Measurements from ENCODE around the gene SCUBE1. TPM values are rescaled to one million over a fixed set of nuclear protein-coding genes. Genes with fewer than 3 reads are reported as not detected.

Gene SCUBE1
- total and polyA plus RNA-seq, 2 of the 4 experiments (the other 2 are of a cell fraction): not detected

DNA sequence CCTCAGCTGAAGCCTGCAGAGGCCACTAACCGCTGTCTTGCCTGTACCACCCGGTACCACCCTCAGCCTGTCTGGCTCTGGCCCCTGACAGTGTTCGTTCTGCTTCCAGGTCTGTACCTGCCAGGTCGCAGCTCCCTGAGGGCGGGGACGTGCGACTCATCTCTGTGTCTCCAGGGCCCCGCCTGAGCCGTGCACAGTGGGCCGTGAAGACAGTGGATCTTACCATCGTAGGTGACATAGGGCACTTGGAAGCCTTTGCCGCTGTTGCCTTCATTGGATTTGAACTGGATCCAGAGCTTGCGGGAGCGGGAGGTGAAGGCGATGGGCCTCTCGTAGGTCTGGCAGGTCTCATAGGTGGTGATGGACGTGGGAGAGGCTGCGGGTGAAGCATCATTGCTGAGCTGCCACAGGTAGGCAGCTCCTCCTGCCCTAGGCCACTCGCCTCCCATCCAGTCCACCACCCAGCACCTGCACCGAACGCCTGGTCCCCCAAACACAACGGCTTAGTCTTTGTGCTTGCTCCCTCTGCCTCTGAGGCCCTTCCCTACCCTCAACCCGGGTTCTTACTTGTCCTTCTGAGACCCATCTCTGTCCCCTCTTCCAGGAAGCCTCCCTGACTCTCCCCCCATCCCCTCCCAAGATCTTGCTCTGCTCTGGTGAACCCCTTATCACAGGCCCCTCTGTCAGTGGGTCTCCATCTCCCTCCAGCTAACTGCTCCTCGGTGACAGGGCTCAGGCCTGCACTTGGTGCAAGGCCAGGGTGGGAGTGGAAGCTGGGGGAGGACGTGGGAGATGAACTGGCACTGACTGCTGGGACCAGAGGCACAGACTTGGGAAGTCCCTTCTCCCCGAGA is 135.1 kb downstream of the SCUBE1 start:
- 83% methylated on average over 12 of the region's 26 CpGs; no CpG with 5 or more reads in 1 of the 2 experiments for WGBS, 2 experiments (ENCODE audit: extremely low coverage in 2 of 2, insufficient read length in 1 of 2)

More for the DNA sequence above, 135.1 kb downstream of the SCUBE1 start:
- no peak overlapping the region for H3K27ac ChIP-seq (ENCODE audit: insufficient read depth, low read length)
- no peaks in the 10 kb centered on the region for H3K79me1 ChIP-seq (ENCODE audit: low read depth in 1 of 2, low read length in 2 of 2)
- no peaks in the 10 kb centered on the region for H3K9me3 ChIP-seq (ENCODE audit: control insufficient read depth, insufficient read depth, low read length)
- no peak overlapping the region for H3K4me2 ChIP-seq (ENCODE audit: low read depth, low read length)
- no peak overlapping the region for H2BK5ac ChIP-seq (ENCODE audit: low read depth, low read length, poor library complexity, severe bottlenecking)
- intact Hi-C loops (cut with micrococcal nuclease) (no loop called here), in situ Hi-C loops (cut with MboI; ENCODE audit: low sequenced_read_pairs) (no loop called here), dilution Hi-C loops (cut with HindIII; ENCODE audit: low sequenced_read_pairs, unreplicated experiment) (no loop called here)
- POLR2A ChIA-PET (ENCODE audit: unreplicated experiment): no interaction called here
- H3K14ac ChIP-seq (replicated peaks; ENCODE audit: low read depth, low read length): no peak overlapping the region
- H3K9me1 ChIP-seq (ENCODE audit: insufficient read depth, low read length): no peaks in the 10 kb centered on the region
- no peak overlapping the region for H2AFZ ChIP-seq (replicated peaks; ENCODE audit: low read length, poor library complexity)
- peaks cover 2% of the 10 kb centered on the region; the same call in 1 of the 2 replicates for H3K4me1 ChIP-seq (ENCODE audit: control insufficient read depth, insufficient read depth, low read length)
- H2BK20ac ChIP-seq (ENCODE audit: low read depth, low read length): no peak overlapping the region
- no peak overlapping the region for H4K91ac ChIP-seq (ENCODE audit: insufficient read depth, low read depth, low read length)
- H3K27me3 ChIP-seq (ENCODE audit: control insufficient read depth, insufficient read depth, low read length): peaks cover 18% of the 10 kb centered on the region; the same call in 1 of the 2 replicates
- TF ChIP-seq CHD1 (IDR thresholded peaks at IDR 0.05; ENCODE audit: low read depth, low read length) (no peak), BHLHE40 (IDR thresholded peaks at IDR 0.05; ENCODE audit: low read depth, low read length) (no peak), MAZ (IDR thresholded peaks at IDR 0.05; ENCODE audit: borderline replicate concordance, low read depth, low read length) (no peak), MXI1 (IDR thresholded peaks at IDR 0.05; ENCODE audit: borderline replicate concordance, low read depth, low read length) (no peak), RCOR1 (IDR thresholded peaks at IDR 0.05; ENCODE audit: insufficient replicate concordance, low read length) (no peak), RFX5 (IDR thresholded peaks at IDR 0.05; ENCODE audit: low read depth, low read length) (no peak)
- TF ChIP-seq, protein P1, sequence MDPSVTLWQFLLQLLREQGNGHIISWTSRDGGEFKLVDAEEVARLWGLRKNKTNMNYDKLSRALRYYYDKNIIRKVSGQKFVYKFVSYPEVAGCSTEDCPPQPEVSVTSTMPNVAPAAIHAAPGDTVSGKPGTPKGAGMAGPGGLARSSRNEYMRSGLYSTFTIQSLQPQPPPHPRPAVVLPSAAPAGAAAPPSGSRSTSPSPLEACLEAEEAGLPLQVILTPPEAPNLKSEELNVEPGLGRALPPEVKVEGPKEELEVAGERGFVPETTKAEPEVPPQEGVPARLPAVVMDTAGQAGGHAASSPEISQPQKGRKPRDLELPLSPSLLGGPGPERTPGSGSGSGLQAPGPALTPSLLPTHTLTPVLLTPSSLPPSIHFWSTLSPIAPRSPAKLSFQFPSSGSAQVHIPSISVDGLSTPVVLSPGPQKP (IDR thresholded peaks at IDR 0.05; ENCODE audit: borderline replicate concordance, low read depth, low read length): no peak
- TF ChIP-seq, protein P2, sequence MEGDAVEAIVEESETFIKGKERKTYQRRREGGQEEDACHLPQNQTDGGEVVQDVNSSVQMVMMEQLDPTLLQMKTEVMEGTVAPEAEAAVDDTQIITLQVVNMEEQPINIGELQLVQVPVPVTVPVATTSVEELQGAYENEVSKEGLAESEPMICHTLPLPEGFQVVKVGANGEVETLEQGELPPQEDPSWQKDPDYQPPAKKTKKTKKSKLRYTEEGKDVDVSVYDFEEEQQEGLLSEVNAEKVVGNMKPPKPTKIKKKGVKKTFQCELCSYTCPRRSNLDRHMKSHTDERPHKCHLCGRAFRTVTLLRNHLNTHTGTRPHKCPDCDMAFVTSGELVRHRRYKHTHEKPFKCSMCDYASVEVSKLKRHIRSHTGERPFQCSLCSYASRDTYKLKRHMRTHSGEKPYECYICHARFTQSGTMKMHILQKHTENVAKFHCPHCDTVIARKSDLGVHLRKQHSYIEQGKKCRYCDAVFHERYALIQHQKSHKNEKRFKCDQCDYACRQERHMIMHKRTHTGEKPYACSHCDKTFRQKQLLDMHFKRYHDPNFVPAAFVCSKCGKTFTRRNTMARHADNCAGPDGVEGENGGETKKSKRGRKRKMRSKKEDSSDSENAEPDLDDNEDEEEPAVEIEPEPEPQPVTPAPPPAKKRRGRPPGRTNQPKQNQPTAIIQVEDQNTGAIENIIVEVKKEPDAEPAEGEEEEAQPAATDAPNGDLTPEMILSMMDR (conservative IDR thresholded peaks at IDR 0.05; ENCODE audit: low read depth, low read length): no peak
- H2AK9ac ChIP-seq (replicated peaks; ENCODE audit: low read depth, low read length, poor library complexity): no peak overlapping the region
- CTCF ChIA-PET: no interaction called here
- no peaks in the 10 kb centered on the region for H3K36me3 ChIP-seq (ENCODE audit: control insufficient read depth, insufficient read depth, low read length)
- H3K9ac ChIP-seq (ENCODE audit: low read depth, low read length): no peak overlapping the region
- H3K23ac ChIP-seq (ENCODE audit: low read depth, low read length): no peak overlapping the region
- H4K5ac ChIP-seq (ENCODE audit: low read depth, low read length): no peak overlapping the region
- no peak overlapping the region for H4K8ac ChIP-seq (ENCODE audit: low read depth in 2 of 2, low read length in 2 of 2)
- H4K20me1 ChIP-seq (ENCODE audit: insufficient read depth, low read length): no peaks in the 10 kb centered on the region
- H3K18ac ChIP-seq (ENCODE audit: low read depth, low read length): no peak overlapping the region
- H3K4ac ChIP-seq (ENCODE audit: low read depth, low read length): no peak overlapping the region
- no peak overlapping the region for H2BK15ac ChIP-seq (ENCODE audit: low read depth, low read length)
- no peak overlapping the region for H2AK5ac ChIP-seq (ENCODE audit: low read depth, low read length)
- ATAC-seq (ENCODE audit: low read depth): no peak
- DNase-seq: no peak
- H2BK120ac ChIP-seq (ENCODE audit: low read depth, low read length): no peak overlapping the region
- no TSS peak for BruUV-seq (replicated peaks)
- H3K4me3 ChIP-seq (ENCODE audit: insufficient read depth, low read depth, low read length): no peak overlapping the region
- no peak overlapping the region for H3K56ac ChIP-seq (ENCODE audit: extremely low read depth, insufficient read depth, low read length)

Data from IMR-90 (cell line).